Femur (tissue), 1 donor: ENCODE results near the gene GRIN2A.

Source experiments
- DNase-seq: peaks from one replicate; pipeline ENCODE4 v3.0.0-alpha.2; 2017

GRIN2A gene

DNA sequence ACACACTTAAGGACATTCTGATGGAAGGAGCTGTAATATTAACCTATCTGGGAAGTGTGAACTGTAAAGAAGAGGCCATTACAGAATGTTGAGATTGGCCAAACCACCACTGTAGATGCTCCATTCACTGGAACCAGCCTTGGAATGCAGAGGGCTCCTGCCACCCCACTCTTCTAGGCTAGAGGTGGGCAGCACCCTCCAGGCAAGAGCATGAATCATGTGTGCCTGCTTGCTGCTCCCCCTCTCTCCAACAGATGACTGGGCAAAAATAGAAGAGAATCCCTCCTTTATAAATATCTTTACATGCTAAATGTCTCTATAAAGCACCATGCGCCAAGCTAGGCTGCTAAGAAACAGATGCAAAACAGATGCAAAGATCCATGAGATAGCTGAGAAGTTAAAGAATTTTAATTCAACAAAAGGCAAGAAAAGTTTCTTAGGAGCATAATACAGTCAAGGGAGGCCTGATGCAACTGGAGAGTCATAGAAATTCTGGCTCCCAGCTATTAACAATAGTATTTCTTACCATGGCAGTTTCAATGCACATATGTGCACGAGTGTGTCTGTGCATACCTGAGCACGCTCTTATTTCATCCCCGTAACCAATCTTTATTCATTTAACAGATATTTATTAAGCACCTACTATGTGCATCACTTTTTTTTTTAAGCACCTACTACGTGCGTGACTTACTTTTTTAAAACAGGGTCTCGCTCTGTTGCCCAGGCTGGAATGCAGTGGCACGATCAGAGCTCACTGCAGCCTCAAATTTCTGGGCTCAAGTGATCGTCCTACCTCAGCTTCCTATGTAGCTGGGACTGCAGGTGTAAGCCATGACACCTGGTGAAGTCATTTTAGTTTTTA, 53.6 kb downstream of the GRIN2A start:
- DNase-seq, result no peak

- no peak for DNase-seq
Measured at GRCh38 chr16:10126686-10127085, 55.5 kb downstream of the GRIN2A start.

DNA sequence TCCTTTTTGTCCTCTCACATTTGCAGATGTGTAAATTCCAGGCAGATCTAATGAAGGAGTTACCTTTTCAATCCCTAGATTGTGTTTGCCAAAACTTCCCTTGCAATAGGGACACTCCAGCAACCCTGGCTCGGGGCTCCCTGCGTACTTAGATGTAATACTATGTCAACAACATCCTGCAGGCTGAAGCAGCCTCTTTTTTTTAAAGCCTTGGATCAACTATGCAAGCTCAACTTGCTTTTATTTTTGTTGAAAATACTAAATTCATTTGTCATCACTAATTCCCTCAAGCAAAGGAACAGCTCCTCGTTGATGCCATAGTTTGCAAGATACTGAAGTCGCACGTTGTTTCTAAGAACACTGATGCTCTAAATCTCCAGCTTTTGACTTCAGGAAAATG, 59.1 kb downstream of the GRIN2A start:
- DNase-seq, result no peak

GRCh38 chr16:10122546-10122945, 59.7 kb downstream of the GRIN2A start:
- no peak for DNase-seq

DNA sequence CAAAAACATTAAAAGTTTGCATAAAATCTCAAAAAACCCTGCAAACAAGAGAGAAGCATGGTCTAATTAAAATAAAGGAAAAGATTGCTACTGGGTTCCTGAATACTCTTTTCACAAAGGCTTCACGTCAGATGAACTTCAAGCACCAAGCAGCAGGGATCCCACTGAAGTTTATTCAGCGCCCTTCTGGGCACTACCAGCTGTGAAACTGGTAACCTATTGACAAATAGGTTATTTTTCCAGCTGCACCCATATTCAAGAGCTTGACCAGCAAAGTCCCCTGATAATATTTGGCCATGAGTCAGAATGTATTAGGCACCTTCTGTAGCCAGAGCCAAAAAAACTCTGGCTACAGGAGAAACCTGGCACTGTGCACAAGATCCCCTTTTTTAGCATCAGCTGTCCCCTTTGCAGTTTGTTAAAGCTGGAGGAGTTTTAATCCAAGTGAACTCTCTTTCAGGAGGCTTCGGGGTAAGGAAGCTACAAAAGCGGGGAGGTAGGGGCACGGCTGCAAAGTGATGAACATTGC, 60.3 kb downstream of the GRIN2A start:
- DNase-seq, result no peak

DNA sequence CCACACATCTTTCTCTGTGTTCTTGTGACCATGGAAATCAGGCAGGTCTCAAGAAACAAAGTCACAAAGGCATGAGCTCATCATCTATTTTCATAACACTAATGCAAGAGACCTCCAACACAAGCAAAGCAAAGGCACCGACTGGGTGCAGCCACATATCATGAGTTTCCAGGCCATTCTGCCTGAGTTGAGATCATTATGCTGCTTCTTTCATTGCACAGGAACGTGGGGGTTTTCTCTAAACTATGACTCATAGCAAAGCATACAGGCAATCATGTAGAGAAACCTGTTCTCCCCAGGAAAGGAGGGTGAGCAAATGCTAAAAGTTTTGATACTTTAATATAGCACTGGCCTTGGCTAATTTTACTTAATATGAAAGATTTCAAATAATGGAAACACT, 60.7 kb downstream of the GRIN2A start:
- no peak for DNase-seq

- DNase-seq, result no peak
Measured at GRCh38 chr16:10120953-10121352, 61.3 kb downstream of the GRIN2A start.

DNA sequence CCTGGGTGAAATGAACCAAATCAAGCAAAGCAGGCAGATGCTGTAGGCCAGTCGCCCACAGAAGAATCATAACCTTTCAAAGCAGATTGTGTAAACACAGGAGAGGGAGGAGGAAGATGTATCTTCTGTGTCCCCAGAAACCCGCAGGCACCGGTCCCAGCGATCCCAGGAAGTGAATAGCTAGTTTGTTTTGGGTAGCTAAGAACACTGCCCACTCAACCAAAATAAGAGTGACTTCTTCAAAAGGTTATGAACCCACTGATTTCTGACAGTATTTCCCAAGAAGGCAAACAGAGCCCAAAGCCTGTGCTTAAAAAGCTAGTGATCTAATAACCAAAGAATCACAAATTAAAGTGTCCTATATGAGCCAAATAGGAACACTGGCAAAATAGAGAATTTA, 67.8 kb downstream of the GRIN2A start:
- DNase-seq, result no peak

GRCh38 chr16:10113248-10113647, 69.0 kb downstream of the GRIN2A start:
- no peak for DNase-seq

DNA sequence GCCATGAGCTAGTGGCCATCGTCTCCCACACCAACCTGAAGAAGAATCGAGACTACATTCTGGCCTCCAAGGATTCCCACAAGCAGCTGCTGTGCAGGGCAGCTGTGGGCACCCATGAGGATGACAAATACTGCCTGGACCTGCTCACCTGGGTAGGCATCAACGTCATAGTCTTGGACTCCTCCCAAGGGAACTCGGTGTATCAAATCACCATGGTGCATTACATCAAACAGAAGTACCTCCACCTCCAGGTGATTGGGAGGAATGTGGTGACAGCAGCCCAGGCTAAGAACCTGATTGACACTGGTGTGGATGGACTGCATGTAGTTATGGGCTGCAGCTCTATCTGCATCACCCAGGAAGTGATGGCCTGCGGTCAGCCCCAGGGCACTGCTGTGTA, 70.2 kb downstream of the GRIN2A start:
- DNase-seq, result no peak

GRCh38 chr16:10111156-10111761, 71.0 kb downstream of the GRIN2A start:
- DNase-seq, result no peak

GRCh38 chr16:10110552-10110951, 71.7 kb downstream of the GRIN2A start:
- no peak for DNase-seq

GRCh38 chr16:10107081-10107480, 75.1 kb downstream of the GRIN2A start:
- DNase-seq, result no peak

- DNase-seq, result no peak
Measured at GRCh38 chr16:10103700-10104099, 78.5 kb downstream of the GRIN2A start.

DNA sequence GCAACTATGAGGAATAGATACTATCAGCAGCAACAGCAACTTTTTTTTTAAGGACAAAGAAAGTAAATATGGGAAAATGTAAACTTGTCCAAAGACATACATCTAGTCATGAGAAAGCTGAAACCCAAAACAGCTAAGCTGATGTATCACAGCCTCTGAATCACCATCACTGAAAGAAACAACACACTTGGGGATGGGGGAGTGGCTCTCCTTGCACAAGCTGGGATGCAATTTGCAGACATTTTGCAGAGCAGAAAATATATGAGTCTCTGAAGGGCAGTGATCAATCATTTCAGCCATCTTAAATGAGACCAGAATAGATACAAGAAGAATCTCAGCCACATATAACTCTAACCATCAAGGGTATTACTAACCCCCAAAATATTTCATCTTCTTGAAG, 79.1 kb downstream of the GRIN2A start:
- DNase-seq, result no peak

GRCh38 chr16:10100829-10101228, 81.4 kb downstream of the GRIN2A start:
- DNase-seq, result no peak

- DNase-seq, result no peak
Measured at GRCh38 chr16:10098991-10099390, 83.2 kb downstream of the GRIN2A start.

DNA sequence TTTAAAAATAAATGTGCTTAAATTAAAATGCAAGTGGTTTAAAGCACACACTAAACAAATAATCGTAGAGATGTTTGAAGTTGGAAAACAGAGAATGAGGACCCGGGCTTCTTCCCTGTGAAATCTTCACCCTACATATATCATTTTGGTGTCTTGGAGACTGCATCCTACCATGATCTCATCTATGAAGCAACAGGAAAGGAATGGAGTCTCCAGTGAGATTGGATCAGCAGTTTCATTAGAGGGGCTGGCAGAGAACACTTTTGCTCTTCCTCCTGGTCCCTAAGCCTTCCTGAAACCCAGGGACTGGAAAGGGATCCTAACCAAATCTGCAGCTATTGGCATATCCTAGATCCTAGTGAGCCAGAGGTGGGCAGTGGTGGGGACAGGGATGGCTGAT, 85.0 kb downstream of the GRIN2A start:
- DNase-seq, result no peak

DNA sequence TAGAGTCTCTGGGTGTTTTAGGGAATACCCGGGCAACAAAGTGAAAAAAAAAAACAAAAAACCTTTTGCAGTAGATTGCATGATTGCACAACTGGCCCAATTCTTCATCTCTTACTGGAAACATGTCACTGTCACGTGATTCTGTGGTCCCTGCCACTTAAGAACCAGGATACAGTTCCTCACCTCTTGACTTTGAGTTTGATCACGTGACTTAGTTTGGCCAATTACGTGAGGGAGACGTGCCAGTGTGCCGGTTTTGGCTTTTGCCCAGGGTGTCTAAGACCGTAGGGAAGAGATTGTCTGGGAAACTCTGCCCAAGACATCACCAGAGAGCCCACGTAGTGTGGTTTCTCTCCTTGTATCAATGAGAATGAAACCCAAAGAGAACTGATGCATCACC, 88.7 kb downstream of the GRIN2A start:
- DNase-seq, result no peak

GRCh38 chr16:10090816-10091215, 91.4 kb downstream of the GRIN2A start:
- no peak for DNase-seq

DNA sequence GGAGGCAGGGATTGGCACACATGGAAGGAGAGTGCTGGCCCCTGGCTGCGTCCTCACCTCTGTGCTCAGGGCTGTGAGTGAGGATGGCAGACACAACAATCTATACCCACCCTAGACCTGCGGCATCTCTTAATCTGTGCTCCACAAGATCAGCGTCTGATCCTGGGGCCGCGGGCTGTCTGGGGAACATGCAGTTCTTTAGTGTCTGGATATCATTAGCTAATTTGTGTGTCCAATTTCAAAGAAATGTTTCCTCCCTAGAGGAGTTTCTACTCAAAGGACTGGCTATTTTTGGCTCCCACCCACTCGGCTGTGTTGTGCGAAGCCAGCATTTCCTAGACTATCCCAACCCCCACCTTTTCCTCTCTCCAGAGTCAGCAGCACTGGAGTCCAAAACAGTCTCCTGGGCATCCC, 93.8 kb downstream of the GRIN2A start:
- no peak for DNase-seq

GRCh38 chr16:10087151-10087550, 95.1 kb downstream of the GRIN2A start:
- DNase-seq, result no peak

DNA sequence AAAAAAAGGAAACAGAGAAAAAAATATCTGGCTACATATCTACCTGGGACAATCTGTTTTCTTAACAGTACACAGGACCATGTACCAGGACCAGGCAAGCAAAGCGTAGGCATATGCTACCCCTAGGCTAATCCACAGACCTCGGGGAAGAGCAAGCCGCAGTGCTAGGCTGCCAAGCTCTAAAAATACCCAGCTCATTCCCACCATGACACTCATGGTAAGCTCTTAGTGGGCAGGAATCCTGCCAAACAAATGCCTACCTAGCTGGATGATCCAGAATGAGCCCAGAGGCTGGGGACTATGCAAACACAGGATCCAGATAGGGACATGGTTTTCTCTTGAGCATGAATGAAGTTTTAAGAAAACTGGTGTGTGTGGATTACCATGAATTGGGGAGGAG, 95.6 kb downstream of the GRIN2A start:
- DNase-seq, result no peak

DNA sequence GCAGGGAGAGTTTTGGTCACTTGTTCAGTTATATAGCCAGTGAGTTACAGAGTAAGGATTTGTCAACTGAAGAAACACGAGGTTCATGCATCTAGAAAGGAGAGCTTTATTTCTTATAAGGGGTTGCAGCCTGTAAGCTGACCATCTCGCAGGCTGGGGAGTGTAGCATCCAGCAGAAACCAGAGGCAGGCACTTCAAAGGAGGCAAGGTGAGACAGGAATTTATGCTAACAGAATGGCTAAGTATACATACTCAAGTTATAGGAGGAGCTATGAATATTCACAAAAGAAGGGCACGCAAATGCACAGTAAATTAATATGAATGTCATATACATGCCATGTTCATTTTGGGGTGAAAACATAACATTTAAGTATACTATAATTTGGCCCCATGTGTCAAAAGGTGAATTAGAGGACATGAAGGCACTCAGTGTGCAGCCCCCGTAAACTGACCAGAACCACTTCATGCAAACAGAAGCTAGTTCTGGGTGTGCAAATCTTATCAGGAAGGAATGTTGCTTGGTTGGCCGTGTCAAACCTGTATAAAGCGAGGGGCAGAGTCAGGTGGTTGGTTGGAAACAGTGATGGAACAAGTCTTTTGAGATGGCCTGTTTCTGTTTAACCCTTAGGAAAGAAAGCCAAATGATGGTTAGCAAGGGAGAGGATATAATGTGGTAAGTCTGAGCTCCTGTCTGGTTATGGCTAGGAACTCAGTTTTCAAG, 97.0 kb downstream of the GRIN2A start:
- no peak for DNase-seq
